Stimulated activated CD4-positive, alpha-beta T cell treated with anti-CD3 and anti-CD28 coated beads, Interleukin-2, amount 100 ng/mL, for 4 hours (primary cell): ENCODE data around the gene SCUBE1.

Experiments
- DNase-seq: peaks from one replicate; pipeline ENCODE4 v3.0.0-alpha.2; 2020; ENCODE audit warnings: low read depth

The SCUBE1 gene

DNA sequence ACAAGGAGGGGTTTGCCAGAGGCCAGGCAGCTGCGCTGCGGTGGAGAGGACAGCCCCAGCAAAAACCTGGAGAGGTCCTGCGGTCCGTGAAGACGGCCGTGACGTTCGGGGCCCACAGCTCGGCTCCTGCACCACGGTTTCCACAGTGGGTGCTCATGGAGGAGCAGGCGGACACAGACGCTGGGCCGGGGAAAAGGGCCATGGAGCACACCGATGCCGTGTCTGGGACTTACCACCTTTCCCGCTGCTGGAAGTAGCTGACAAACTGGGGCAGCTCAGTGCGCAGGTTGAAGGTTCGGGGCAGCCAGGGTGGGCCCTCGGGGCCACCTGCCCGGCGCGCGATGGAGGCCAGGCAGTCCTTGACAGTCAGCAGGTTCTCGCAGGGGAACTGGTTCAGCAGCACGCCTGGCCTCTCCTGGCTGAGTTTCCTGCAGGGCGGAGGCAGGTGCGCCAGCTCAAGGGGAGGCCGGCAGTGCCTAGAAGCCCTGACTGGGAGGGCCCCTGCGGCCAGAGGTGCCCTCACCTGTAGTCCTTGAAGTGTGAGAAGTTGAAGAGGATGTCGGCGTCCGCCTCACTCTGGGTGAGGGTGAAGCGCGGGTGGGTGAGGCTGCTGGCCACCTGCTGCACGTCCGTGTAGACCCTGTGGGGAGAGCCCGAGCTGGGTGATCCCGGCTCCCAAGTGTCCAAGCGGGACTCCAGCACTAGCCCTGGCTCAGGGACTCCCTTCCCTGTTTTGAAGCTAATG, 169.0 kb downstream of the SCUBE1 start:
- no peak for DNase-seq

GRCh38 chr22:43173566-43173965, 169.6 kb downstream of the SCUBE1 start:
- DNase-seq, result no peak

- no peak for DNase-seq
These were observed 171.0 kb downstream of the SCUBE1 start for GRCh38 chr22:43172191-43172590.

- no peak for DNase-seq
These were observed 171.6 kb downstream of the SCUBE1 start for GRCh38 chr22:43171607-43172006.

GRCh38 chr22:43171019-43171491, 172.1 kb downstream of the SCUBE1 start:
- DNase-seq, result no peak

DNA sequence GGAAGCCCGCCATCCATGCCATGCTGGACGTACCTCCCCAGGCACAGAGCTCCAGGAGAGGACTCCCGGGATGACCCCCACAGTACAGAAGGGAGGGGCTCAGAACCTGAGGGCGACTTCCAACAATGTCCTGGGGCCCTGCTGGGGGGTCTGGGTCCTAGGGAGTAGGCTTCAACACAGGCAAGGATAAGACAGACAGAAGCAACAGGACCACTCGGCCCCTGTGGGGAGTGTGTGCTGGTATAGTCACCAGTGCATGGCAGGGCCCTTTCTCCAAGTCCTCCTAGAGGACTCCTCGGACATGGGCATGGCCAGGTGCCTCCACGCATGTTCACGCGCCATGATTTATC, 173.1 kb downstream of the SCUBE1 start:
- DNase-seq, result no peak

DNA sequence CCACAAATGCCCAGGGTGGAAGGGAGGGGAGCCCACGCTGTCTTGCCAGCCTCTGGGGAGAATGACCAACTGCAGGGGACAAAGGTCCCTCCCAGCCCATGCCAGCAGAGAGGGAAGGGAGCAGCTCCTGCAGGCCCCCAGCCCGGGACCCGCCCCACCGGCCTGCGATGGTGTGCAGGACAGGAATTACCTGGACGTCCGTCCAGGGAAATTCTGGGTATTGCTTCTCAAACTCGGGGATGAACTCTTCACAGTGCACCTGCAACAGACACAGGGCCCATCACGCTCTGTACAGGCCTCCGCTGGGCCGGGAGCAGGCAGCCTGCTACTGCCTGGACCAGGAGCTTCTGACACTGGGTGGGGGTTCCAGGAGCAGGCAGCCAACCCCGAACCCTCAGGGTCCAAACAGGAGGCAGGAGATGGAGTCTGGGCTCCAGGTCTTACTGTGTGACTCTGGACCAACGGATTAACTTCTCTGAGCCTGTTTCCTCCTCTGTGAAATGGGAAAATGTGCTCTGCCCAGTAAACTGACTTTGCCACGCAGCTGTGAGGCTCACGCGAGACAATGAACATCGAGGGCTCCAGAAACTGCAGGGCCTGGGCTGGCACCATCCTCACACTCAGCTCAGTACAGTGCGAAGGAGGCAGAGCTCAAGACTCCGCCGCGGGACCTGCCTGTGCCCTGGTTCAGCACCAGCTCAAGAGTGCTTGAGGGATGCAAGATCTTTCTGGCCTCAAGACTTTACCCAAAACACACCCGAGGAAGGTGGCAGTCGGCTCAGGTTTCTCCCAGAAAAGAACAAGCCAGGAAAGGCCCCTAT, 173.7 kb downstream of the SCUBE1 start:
- no peak for DNase-seq

DNA sequence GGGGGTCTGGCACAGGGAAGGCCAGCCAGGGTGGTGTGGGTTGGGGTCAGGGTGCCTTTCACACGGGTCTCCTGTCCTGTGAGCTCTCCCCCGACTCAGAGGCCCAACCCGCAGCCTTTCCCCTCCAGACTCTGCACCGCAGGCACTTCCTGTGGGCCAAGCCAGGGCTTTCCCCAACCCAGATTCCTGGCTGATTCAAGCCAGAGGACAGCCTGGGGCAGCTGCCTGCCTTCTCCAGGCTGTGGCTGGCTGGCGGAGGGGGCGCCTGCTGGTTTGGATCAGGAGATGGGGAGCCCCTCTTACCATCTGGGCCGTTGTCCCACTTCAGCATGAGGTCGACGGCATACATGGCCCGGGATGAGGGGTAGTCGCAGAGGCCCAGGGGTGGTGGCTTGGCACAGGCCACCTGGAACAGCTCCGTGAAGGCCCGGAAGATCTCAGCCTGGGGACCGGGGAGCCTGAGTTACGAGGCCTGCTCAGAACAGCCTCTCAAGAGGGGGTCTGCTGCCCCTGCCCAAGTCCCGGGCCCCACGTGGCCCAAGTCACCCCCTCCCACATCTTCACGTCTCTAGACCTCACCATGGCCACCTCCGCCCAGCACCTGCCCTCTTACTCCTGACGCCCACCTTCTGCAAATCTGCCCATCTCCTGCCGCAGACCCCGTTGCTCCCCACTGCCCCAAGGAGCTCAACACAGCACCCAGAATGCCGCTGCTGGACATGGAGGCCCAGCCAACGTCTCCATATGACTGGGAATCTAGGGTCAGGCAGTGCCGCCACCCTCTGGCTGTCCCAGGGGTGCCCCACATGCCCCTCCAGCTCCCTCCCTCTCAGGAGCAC, 174.5 kb downstream of the SCUBE1 start:
- no peak for DNase-seq

- no peak for DNase-seq
These were observed 176.1 kb downstream of the SCUBE1 start for GRCh38 chr22:43167001-43167589.

GRCh38 chr22:43166132-43166930, 176.8 kb downstream of the SCUBE1 start:
- no peak for DNase-seq

- no peak for DNase-seq
These were observed 178.5 kb downstream of the SCUBE1 start for GRCh38 chr22:43164636-43165035.

GRCh38 chr22:43163241-43163795, 179.9 kb downstream of the SCUBE1 start:
- DNase-seq, result no peak

DNA sequence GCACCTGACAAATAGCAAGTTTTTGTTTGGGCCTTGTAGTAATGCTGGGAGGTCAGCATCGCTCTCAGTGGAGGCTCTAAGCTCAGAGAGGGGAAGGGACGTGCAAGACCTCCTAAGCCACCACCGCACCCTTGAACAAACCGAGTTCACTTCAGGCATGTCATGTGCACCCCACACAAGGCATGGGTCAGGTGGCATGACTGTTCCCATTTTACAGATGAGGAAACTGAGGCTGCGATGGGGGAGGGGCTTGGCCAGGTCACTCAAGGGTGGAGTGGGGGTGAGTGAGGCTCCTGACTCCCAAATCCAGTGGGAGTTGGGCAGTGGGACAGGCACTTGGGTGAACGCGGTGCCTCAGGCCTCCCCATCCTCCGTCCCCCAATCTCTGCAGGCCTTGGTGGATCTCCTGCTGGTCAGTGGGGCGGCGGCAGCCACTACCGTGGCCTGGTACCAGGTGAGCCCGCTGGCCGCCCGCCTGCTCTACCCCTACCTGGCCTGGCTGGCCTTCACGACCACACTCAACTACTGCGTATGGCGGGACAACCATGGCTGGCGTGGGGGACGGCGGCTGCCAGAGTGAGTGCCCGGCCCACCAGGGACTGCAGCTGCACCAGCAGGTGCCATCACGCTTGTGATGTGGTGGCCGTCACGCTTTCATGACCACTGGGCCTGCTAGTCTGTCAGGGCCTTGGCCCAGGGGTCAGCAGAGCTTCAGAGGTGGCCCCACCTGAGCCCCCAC, 180.6 kb downstream of the SCUBE1 start:
- DNase-seq, result no peak

- no peak for DNase-seq
These were observed 182.6 kb downstream of the SCUBE1 start for GRCh38 chr22:43160497-43161126.

DNA sequence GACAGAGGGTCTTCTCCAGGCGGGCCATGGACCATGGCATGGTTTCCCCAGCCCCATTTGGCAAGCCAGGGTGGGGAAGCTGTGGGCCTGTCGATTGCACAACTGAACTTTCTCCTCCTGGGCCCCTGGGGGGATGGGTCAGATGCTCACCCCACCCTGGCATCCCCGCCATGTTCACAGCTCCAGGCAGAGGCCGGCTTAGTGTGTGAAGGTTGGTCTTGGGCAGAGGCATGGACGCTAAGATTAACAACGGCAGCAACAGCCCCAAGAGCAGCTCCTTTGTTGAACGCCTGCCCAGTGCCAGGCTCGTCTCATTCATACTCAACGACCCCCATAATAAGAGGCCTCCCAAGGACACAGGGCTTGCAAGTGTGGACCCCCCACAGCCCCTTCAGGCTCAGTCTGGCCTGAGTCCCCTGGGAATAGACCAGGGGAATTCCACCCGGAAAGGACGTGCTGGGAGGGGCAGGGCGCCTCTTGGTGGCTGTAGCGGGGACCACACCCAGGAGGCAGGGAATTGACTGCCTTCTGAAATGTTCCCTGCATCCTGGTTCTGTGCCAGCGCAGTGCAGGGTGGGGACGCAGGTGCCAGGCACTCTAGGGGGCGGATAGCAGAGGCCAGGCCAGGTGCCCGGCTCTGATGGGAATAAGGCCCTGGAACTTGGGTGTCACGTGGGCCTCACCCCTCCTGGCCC, 183.5 kb downstream of the SCUBE1 start:
- no peak for DNase-seq

- DNase-seq, result no peak
These were observed 184.2 kb downstream of the SCUBE1 start for GRCh38 chr22:43158778-43159483.

GRCh38 chr22:43157874-43158546, 185.2 kb downstream of the SCUBE1 start:
- DNase-seq, result no peak

DNA sequence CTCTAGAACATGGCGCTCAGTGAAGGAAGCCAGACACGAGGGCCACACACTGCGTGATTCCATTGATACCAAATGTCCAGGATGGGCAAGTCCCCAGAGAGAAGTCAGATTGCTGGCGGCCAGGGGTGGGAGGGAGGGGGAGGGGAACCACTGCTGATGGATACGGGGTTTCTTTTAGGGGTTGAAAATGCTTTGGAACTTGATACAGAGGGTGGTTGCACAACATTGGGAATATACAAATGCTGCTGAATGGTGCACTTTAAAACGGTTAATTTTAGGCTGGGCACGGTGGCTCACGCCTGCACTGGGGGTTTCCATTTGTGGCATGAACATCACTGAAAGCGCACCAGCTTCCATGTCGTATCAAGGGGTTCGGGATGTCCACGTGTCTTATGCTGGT, 186.8 kb downstream of the SCUBE1 start:
- no peak for DNase-seq
